GM12878 (cell line): ENCODE data around the gene ESRRB. TPM values are rescaled to one million over a fixed set of nuclear protein-coding genes. Genes with fewer than 3 reads are reported as not detected.

Experiments used
- ATAC-seq: fragments of 200-7000 bp; cut with Tn5 transposase; 3 replicates; pipeline ENCODE4 v1.9.1; 2020; ENCODE audit warnings: mild to moderate bottlenecking, moderate library complexity
- BruUV-seq: library from RNA; stranded (reverse); fragments of 400-500 nt; replicated peaks from 2 replicates; lab custom pipeline; 2021; lab: Mats Ljungman, UMichigan
- CTCF ChIA-PET: fragments of 300-600 bp; sonication (Branson Sonifier 250); formaldehyde crosslinking; extraction: SDS; loops from one replicate; lab custom pipeline; 2021; ENCODE audit warnings: inconsistent platforms; lab: Yijun Ruan, JAX
- POLR2A ChIA-PET: fragments of 350-600 bp; formaldehyde crosslinking; extraction: SDS; loops from one replicate; lab custom pipeline; 2021; ENCODE audit warnings: inconsistent platforms; lab: Charles Lee
- RAD21 ChIA-PET: fragments of 300-600 bp; sonication (Branson Sonifier 250); formaldehyde crosslinking; loops from one replicate; lab custom pipeline; 2023; ENCODE audit warnings: antibody characterized with exemption; ENCODE audit not compliant: unreplicated experiment; lab: Charles Lee
- SMC1A ChIA-PET: fragments of 300-600 bp; sonication (Branson Sonifier 250); formaldehyde crosslinking; loops from one replicate; lab custom pipeline; 2023; ENCODE audit not compliant: unreplicated experiment, uncharacterized antibody; lab: Charles Lee
- DNase-seq: peaks from one replicate; pipeline ENCODE4 v3.0.0-alpha.2; 2011; ENCODE audit warnings: low read depth, low spot score
- FAIRE-seq: peaks from 3 replicates; lab custom pipeline; 2011; peaks lifted over from hg19 to GRCh38; lab: Jason Lieb, UNC
- H2AFZ ChIP-seq: 2 replicates; pipeline ENCODE4 v1.6.0; 2011; ENCODE audit warnings: low read depth, low read length, control low read depth; ENCODE audit not compliant: control insufficient read depth
- H3K27ac ChIP-seq: 2 replicates; pipeline ENCODE4 v1.5.1; 2011; ENCODE audit warnings: control low read depth; ENCODE audit not compliant: control insufficient read depth, insufficient read depth
- H3K27me3 ChIP-seq, 2 experiments: replicated peaks in 1 of 2; 2 replicates each; pipeline versions ENCODE4 v1.6.0 to v1.6.1; 2011; ENCODE audit warnings: low read length in 1 of 2; ENCODE audit not compliant: control insufficient read depth in 2 of 2, insufficient read depth in 2 of 2
- H3K36me3 ChIP-seq, 2 experiments: 2 replicates each; pipeline ENCODE4 v1.5.1; 2011; ENCODE audit warnings: low read length in 1 of 2; ENCODE audit not compliant: control insufficient read depth in 2 of 2, insufficient read depth in 2 of 2
- H3K4me1 ChIP-seq: 2 replicates; pipeline ENCODE4 v1.6.1; 2011; ENCODE audit warnings: mild to moderate bottlenecking, low read length, moderate library complexity, mixed read lengths; ENCODE audit not compliant: control insufficient read depth, insufficient read depth
- H3K4me2 ChIP-seq: 2 replicates; pipeline ENCODE4 v1.6.0; 2011; ENCODE audit warnings: control low read depth; ENCODE audit not compliant: control insufficient read depth, insufficient read depth
- H3K4me3 ChIP-seq: fragments of 200-600 bp; sonication (generic); 2 replicates; pipeline ENCODE4 v1.5.1; 2016
- H3K79me2 ChIP-seq: 2 replicates; pipeline ENCODE4 v1.6.0; 2011; ENCODE audit warnings: low read length; ENCODE audit not compliant: control insufficient read depth, insufficient read depth
- H3K9ac ChIP-seq: 2 replicates; pipeline ENCODE4 v1.8.0; 2011; ENCODE audit warnings: low read length, control low read depth, mixed read lengths; ENCODE audit not compliant: control insufficient read depth, insufficient read depth
- H3K9me3 ChIP-seq: replicated peaks from 3 replicates; pipeline ENCODE4 v1.5.1; 2011; ENCODE audit warnings: mild to moderate bottlenecking, low read length; ENCODE audit not compliant: control insufficient read depth, insufficient read depth
- H4K20me1 ChIP-seq: 2 replicates; pipeline ENCODE4 v1.6.0; 2011; ENCODE audit not compliant: control insufficient read depth, insufficient read depth
- FOS ChIP-seq: IDR thresholded peaks from 3 replicates; pipeline ENCODE4 v1.6.1; 2011; ENCODE audit warnings: borderline replicate concordance; ENCODE audit not compliant: insufficient read length; ENCODE audit errors: extremely low read depth
- IKZF2 ChIP-seq, 2 experiments: fragments of 450-650 bp; IDR thresholded peaks; 2 replicates each; pipeline ENCODE4 v1.6.1; 2017; ENCODE audit warnings: mild to moderate bottlenecking in 2 of 2, moderate library complexity in 2 of 2
- SUZ12 ChIP-seq: fragments of 200-600 bp; sonication (generic); IDR thresholded peaks from one replicate; pipeline ENCODE4 v1.6.1; 2018; ENCODE audit warnings: antibody characterized with exemption, mild to moderate bottlenecking; ENCODE audit not compliant: unreplicated experiment
- TCF7 ChIP-seq: IDR thresholded peaks from 2 replicates; pipeline ENCODE4 v1.6.1; 2014; ENCODE audit warnings: antibody characterized with exemption, borderline replicate concordance
- USF2 ChIP-seq: IDR thresholded peaks from 2 replicates; pipeline ENCODE4 v1.6.1; 2011; ENCODE audit warnings: low read depth, low read length, improper control_type of control experiment, borderline replicate concordance
- ZNF687 ChIP-seq: fragments of 450-650 bp; IDR thresholded peaks from 2 replicates; pipeline ENCODE4 v1.6.1; 2017; ENCODE audit warnings: mild to moderate bottlenecking, moderate library complexity
- WGBS: methylation state at CpG from one replicate; pipeline ENCODE4 v1.1.6; 2016; ENCODE audit warnings: low lambda C conversion rate; ENCODE audit not compliant: insufficient replicate concordance, insufficient coverage; ENCODE audit errors: missing lambda C conversion rate; 5-methylcytosine and 5-hydroxymethylcytosine counted together
- in situ Hi-C: fragments of 300-500 bp; cut with MboI; formaldehyde crosslinking; loops from 9 replicates; pipeline ENCODE4 v1.14.3; 2018; ENCODE audit warnings: mixed read lengths
- intact Hi-C: fragments of 100-400 bp; cut with micrococcal nuclease; formaldehyde crosslinking; loops from one replicate; pipeline ENCODE4 v1.14.2; 2022; ENCODE audit not compliant: unreplicated experiment
- polyA plus RNA-seq, 11 experiments: library from polyadenylated mRNA; depleted of rRNA in 4 of 11; unstranded in 6 of 11; stranded (reverse) in 5 of 11; fragments of >200 nt; fragmentation: Nextera tagmentation in 4 of 11; fragmentation: Illumina TruSeq in 1 of 11; extraction: Ambion mirVana in 4 of 11; extraction: Trizol in 1 of 11; gene quantifications; 1 replicate in 1 of 11; 2 replicates in 10 of 11; pipeline versions ENCODE4 v1.2.1 to v1.2.3, GENCODE V29; 2011 to 2016; ENCODE audit warnings: inconsistent platforms in 2 of 11, missing spikeins in 2 of 11, low read depth in 1 of 11
- total RNA-seq, 4 experiments: library from RNA; depleted of rRNA in 3 of 4; stranded (reverse); fragments of >200 nt in 3 of 4; fragmentation: Illumina TruSeq in 1 of 4; extraction: Trizol in 1 of 4; gene quantifications; 2 replicates each; pipeline versions ENCODE4 v1.2.1 to v1.2.3, GENCODE V29; 2013 to 2021

Gene ESRRB
- total and polyA plus RNA-seq, 10 of the 15 experiments (the other 5 are each of a cell fraction or from before 2014, with no cell fraction given), result 0.03 to 0.73 (median 0.11) TPM; not detected in 6

- Histone ChIP-seq H3K9me3 (no peaks in the 10 kb centered on the region), H2AFZ (no peak overlapping the region), H3K36me3 (no peaks in the 10 kb centered on the region), H3K4me2 (no peak overlapping the region), H4K20me1 (no peaks in the 10 kb centered on the region), H3K27ac (no peak overlapping the region), H3K4me1 (no peaks in the 10 kb centered on the region), H3K79me2 (no peaks in the 10 kb centered on the region), H3K9ac (no peak overlapping the region), H3K27me3 (no peaks in the 10 kb centered on the region; a peak in 1 of 4 replicates), H3K4me3 (no peak overlapping the region)
- no TSS peak for BruUV-seq
- CTCF ChIA-PET, result interaction anchor here (1.6 kb wide), 1 partner anchor 185 kb away, joined by 4 read pairs; the partner anchor contains the start of gene GPATCH2L
- SMC1A ChIA-PET, result interaction anchor here (1.0 kb wide), 1 partner anchor 668 kb away, joined by 3 read pairs; no protein-coding TSS in a partner anchor
- WGBS, result 27% methylated on average over 8 of the region's 8 CpGs
- POLR2A ChIA-PET, result no interaction called here
- no peak for FAIRE-seq
- no peak for ATAC-seq
- RAD21 ChIA-PET, result no interaction called here
- no peak for TF ChIP-seq TCF7
- no peak for TF ChIP-seq IKZF2 (IDR thresholded peaks at IDR 0.05)
- TF ChIP-seq ZNF687, result no peak
- no peak for TF ChIP-seq FOS
- TF ChIP-seq SUZ12, result no peak
- TF ChIP-seq USF2, result no peak
- intact Hi-C loops, result no loop called here
- no peak for DNase-seq
- in situ Hi-C loops, result no loop called here
Observed at GRCh38 chr14:76336876-76337275, 39.1 kb upstream of the ESRRB start.
